Mucosa of descending colon (tissue), 3 donors: ENCODE measurements around the gene GCLM. TPM values are rescaled to one million over a fixed set of nuclear protein-coding genes. Genes with fewer than 3 reads are reported as not detected.
A peak's percentile ranks its signal among the peaks of the same experiment; 100 is the strongest.
"Not testable (repeated sequence)": the region's sequence is repeated elsewhere in the genome, so short reads cannot be mapped to it uniquely, and the experiment has no call there.

ENCODE experiments used
- ATAC-seq: fragments of 200-7000 bp; cut with Tn5 transposase; one replicate; pipeline ENCODE4 v1.9.1; 2020; ENCODE audit warnings: mild to moderate bottlenecking, moderate library complexity
- DNase-seq, 3 donors: peaks; one replicate each; pipeline ENCODE4 v3.0.0-alpha.2; 2020
- H3K36me3 ChIP-seq: fragments of 200-600 bp; one replicate; pipeline ENCODE4 v1.8.0; 2021; ENCODE audit warnings: low read depth, mild to moderate bottlenecking
- H3K4me1 ChIP-seq: fragments of 200-600 bp; one replicate; pipeline ENCODE4 v1.8.0; 2021; ENCODE audit warnings: low read depth, mild to moderate bottlenecking
- H3K4me3 ChIP-seq: fragments of 200-600 bp; one replicate; pipeline ENCODE4 v1.8.0; 2021; ENCODE audit warnings: mild to moderate bottlenecking
- H3K9me3 ChIP-seq: fragments of 200-600 bp; one replicate; pipeline ENCODE4 v1.8.0; 2021; ENCODE audit warnings: mild to moderate bottlenecking
- CTCF ChIP-seq: fragments of 200-600 bp; IDR thresholded peaks from one replicate; pipeline ENCODE4 v1.8.0; 2022; ENCODE audit warnings: antibody characterized with exemption, mild to moderate bottlenecking
- intact Hi-C, 2 donors: fragments of 100-400 bp; cut with DNase I in 1 of 2; cut with micrococcal nuclease in 1 of 2; formaldehyde crosslinking; loops; one replicate each; pipeline versions ENCODE4 v1.11.0 to v1.11.1; 2022; cut with DNase I, micrococcal nuclease
- total RNA-seq, 3 donors: library from RNA; stranded (reverse); fragmentation: NEBNext Ultra II Directional in 2 of 3; extraction: Animal tissue kit (Norgen Biotek cat#: 25700) in 2 of 3; gene quantifications; one replicate each; pipeline versions ENCODE4 v1.2.1 to v1.2.4, GENCODE V29; 2021 to 2023
- donor health status: DM: no; HTN: no; CAD: no; lungs with moderate emphysema.
- donor health status: DM: no; HTN: no; CAD: no.
- donor health status: DM: no; HTN: yes; CAD: no.

Gene GCLM
- total RNA-seq, 3 donors from 2014 or later, result 10.2 to 15.3 (median 15.0) TPM

- TF ChIP-seq CTCF, result no peak
- Histone ChIP-seq H3K36me3 (no peaks in the 10 kb centered on the region), H3K9me3 (no peaks in the 10 kb centered on the region), H3K4me1 (no peaks in the 10 kb centered on the region), H3K4me3 (no peak overlapping the region)
- no peak for ATAC-seq
- no peak for DNase-seq
- intact Hi-C loops, result no loop called here
Observed at GRCh38 chr1:93864175-93864574, 45.1 kb downstream of the GCLM start.

GRCh38 chr1:93857653-93858052, 51.6 kb downstream of the GCLM start:
- H3K9me3 ChIP-seq, H3K36me3 ChIP-seq, ATAC-seq, DNase-seq, intact Hi-C loops, H3K4me3 ChIP-seq, H3K4me1 ChIP-seq: not testable (repeated sequence)

GRCh38 chr1:93855983-93856382, 53.2 kb downstream of the GCLM start:
- intact Hi-C loops, H3K4me1 ChIP-seq, ATAC-seq, H3K36me3 ChIP-seq, H3K4me3 ChIP-seq, DNase-seq, H3K9me3 ChIP-seq: not testable (repeated sequence)

- no peaks in the 10 kb centered on the region for H3K4me1 ChIP-seq
- H3K4me3 ChIP-seq, result no peak overlapping the region
- TF ChIP-seq CTCF, result no peak
- H3K9me3 ChIP-seq, result no peaks in the 10 kb centered on the region
- intact Hi-C loops, result no loop called here
- no peak for ATAC-seq
- H3K36me3 ChIP-seq, result no peaks in the 10 kb centered on the region
- no peak for DNase-seq
Observed at GRCh38 chr1:93853940-93854339, 55.3 kb downstream of the GCLM start.

GRCh38 chr1:93851878-93852277, 57.4 kb downstream of the GCLM start:
- intact Hi-C loops, result no loop called here
- no peak overlapping the region for H3K4me3 ChIP-seq
- TF ChIP-seq CTCF, result no peak
- DNase-seq (no peak), ATAC-seq (no peak)
- peaks cover 4% of the 10 kb centered on the region for H3K4me1 ChIP-seq
- H3K36me3 ChIP-seq, result no peaks in the 10 kb centered on the region
- H3K9me3 ChIP-seq, result no peaks in the 10 kb centered on the region

GRCh38 chr1:93851327-93851712, 57.9 kb downstream of the GCLM start:
- DNase-seq (no peak), ATAC-seq (no peak)
- Histone ChIP-seq H3K4me1 (peaks cover 4% of the 10 kb centered on the region), H3K36me3 (no peaks in the 10 kb centered on the region), H3K9me3 (no peaks in the 10 kb centered on the region), H3K4me3 (no peak overlapping the region)
- no peak for TF ChIP-seq CTCF
- intact Hi-C loops, result no loop called here

- H3K9me3 ChIP-seq, H3K4me3 ChIP-seq, intact Hi-C loops, H3K4me1 ChIP-seq, ATAC-seq, H3K36me3 ChIP-seq: not testable (repeated sequence)
- peak; percentile 69 to 76 (median 76) for DNase-seq
- peak; percentile 54 for TF ChIP-seq CTCF
Observed at GRCh38 chr1:93850687-93851326, 58.4 kb downstream of the GCLM start.
